Medulla oblongata (tissue), 1 donor: ENCODE measurements around the gene CENPT.

Experiments used
- DNase-seq: peaks from one replicate; pipeline ENCODE4 v3.0.0-alpha.2; 2015; ENCODE audit errors: extremely low spot score

Gene CENPT, protein sequence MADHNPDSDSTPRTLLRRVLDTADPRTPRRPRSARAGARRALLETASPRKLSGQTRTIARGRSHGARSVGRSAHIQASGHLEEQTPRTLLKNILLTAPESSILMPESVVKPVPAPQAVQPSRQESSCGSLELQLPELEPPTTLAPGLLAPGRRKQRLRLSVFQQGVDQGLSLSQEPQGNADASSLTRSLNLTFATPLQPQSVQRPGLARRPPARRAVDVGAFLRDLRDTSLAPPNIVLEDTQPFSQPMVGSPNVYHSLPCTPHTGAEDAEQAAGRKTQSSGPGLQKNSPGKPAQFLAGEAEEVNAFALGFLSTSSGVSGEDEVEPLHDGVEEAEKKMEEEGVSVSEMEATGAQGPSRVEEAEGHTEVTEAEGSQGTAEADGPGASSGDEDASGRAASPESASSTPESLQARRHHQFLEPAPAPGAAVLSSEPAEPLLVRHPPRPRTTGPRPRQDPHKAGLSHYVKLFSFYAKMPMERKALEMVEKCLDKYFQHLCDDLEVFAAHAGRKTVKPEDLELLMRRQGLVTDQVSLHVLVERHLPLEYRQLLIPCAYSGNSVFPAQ

GRCh38 chr16:67847064-67847861, at the start of gene CENPT:
CENPT (minus strand) TSS chr16:67847693; CDS start chr16:67833859, 13,834 bp downstream.
- no peak for DNase-seq

- peak; percentile 76 for DNase-seq
Measured at GRCh38 chr16:67897231-67897630, 49.7 kb upstream of the CENPT start.

GRCh38 chr16:67893743-67894399, 46.4 kb upstream of the CENPT start:
- no peak for DNase-seq

GRCh38 chr16:67892899-67893742, 45.6 kb upstream of the CENPT start, which contains the start of gene PSKH1:
PSKH1 (plus strand) TSS chr16:67893254; CDS start chr16:67908750, 15,496 bp downstream.
- peak; percentile 98 for DNase-seq

DNA sequence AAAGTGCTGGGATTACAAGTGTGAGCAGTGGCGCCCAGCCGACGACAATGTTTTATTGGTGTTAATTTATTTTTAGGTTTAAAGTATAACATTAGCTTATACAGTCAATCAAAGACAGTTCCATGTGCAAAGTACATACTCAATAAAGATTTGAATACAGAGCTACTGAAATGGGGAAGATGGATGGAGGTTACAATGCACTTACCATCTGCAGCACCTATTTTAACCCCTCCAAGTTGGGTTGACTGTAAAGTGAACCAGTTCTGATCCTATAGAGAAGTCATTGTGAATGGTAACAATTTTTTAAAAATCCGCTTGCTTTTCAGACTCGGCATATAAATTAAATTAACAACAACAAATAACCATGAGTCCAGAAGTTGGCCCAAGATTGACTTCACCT, 44.9 kb upstream of the CENPT start:
- DNase-seq: no peak

GRCh38 chr16:67888331-67888730, 40.8 kb upstream of the CENPT start:
- DNase-seq: no peak

DNA sequence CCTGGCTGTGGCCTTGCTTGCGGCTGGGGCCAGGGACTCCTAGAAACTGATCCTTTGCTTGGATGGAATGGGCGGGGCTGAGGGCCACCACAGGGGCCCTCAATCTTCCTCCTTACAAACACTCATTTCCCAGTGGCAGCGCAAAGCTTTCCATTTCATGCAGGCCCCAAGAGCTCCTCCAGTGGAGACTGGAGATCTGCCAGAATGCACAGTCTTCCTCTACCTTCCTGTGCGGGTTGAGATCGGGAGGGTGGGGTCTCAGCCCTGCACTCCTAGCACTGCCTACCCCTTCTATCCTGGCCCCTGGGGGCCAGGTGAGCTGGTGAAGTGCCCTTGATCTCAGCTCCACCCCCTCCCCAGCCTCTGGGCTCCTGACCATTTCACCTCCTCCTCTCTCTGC, 38.9 kb upstream of the CENPT start:
- no peak for DNase-seq

GRCh38 chr16:67885976-67886375, 38.5 kb upstream of the CENPT start:
- DNase-seq: no peak

DNA sequence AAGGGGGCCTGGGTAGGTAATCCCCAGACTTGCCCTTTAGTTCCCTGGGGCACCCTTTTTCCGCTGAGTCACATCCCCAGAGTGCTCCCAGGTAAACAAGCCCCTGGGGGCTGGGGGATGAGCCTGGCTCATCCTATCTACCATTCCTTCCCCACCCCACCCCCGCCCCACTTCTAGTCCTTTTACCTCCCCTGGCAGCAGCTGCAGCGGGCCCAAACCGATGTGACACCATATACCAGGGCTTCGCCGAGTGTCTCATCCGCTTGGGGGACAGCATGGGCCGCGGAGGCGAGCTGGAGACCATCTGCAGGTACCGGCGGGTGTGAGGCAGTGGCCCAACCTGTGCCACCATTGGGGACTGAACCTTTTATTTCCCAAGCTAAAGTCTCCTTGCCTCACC, 38.1 kb upstream of the CENPT start:
- no peak for DNase-seq

- DNase-seq: peak; percentile 88
Measured at GRCh38 chr16:67884684-67885083, 37.2 kb upstream of the CENPT start, which contains the start of gene NRN1L. NRN1L (plus strand) TSS chr16:67884885; CDS start chr16:67884904, 19 bp downstream.

GRCh38 chr16:67883872-67884261, 36.4 kb upstream of the CENPT start:
- DNase-seq: no peak

- DNase-seq: no peak
Measured at GRCh38 chr16:67883146-67883871, 35.8 kb upstream of the CENPT start.

DNA sequence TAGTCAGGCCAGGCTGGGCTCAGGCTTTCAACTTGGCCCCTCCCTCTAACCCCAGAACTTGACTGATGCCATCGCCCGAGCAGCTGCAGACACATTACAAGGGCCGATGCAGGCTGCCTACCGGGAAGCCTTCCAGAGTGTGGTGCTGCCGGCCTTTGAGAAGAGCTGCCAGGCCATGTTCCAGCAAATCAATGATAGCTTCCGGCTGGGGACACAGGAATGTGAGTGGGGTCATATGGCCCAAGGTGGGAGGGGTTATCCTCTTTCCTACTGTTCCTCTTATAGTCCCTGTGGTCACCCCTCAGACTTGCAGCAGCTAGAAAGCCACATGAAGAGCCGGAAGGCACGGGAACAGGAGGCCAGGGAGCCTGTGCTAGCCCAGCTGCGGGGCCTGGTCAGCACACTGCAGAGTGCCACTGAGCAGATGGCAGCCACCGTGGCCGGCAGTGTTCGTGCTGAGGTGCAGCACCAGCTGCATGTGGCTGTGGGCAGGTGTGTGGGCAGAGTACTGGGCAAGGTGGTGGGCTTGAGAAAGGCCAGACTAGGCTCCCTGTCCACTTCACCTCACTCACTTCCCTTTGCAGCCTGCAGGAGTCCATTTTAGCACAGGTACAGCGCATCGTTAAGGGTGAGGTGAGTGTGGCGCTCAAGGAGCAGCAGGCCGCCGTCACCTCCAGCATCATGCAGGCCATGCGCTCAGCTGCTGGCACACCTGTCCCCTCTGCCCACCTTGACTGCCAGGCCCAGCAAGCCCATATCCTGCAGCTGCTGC, 35.1 kb upstream of the CENPT start:
- peak; percentile 91 for DNase-seq

DNA sequence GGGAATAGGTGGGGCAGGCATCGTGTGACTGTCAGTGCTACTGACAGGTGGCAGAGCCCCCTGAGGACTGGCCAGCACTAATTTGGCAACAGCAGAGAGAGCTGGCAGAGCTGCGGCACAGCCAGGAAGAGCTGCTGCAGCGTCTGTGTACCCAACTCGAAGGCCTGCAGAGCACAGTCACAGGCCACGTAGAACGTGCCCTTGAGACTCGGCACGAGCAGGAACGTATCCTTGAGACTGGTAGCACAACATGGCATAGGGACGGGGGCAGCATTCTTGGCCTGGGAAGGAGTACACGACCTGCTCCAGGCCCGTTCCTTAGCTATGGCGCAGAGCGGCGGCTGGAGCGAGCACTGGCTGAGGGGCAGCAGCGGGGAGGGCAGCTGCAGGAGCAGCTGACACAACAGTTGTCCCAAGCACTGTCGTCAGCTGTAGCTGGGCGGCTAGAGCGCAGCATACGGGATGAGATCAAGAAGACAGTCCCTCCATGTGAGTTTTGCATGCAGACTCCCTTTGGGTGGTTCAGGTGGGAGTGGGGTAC, 34.2 kb upstream of the CENPT start:
- peak; percentile 64 for DNase-seq

GRCh38 chr16:67880584-67880983, 33.1 kb upstream of the CENPT start:
- DNase-seq: no peak

DNA sequence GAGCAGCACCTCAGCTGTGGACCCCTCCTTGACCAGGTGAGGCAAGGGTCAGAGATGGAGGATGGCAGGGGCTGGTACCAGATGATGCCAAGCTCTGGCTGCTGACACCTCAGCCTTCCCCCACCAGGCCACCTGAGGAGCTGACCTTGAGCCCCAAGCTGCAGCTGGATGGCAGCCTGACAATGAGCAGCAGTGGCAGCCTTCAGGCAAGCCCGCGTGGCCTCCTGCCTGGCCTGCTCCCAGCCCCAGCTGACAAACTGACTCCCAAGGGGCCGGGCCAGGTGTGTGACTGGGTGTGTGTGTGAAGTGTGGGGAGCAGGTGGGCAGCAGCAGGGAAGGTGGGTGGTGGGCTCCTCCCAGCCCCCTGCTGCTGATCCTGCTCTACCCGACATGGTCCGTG, 32.4 kb upstream of the CENPT start:
- no peak for DNase-seq

GRCh38 chr16:67879462-67879861, 32.0 kb upstream of the CENPT start:
- no peak for DNase-seq

- no peak for DNase-seq
Measured at GRCh38 chr16:67878846-67879245, 31.4 kb upstream of the CENPT start.

DNA sequence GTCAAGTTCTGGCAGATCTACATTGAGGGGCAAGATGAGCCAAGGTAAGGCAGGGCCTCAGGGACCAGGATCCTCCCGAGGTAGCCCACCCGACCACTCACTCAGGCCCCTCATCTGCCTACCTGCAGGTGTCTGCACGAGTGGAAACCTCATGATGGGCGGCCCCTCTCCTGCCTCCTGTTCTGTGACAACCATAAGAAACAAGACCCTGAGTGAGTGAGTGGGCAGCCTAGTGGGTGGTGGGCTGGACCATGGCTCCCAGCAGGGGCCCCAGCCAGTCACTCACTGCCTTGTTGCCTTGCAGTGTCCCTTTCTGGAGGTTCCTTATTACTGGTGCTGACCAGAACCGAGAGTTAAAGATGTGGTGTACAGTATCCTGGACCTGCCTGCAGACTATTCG, 30.7 kb upstream of the CENPT start:
- no peak for DNase-seq
